Epidermal melanocyte (primary cell): ENCODE data around the gene NLRP13.

Experiments
- DNase-seq: peaks from one replicate; pipeline ENCODE4 v3.0.0; 2011; ENCODE audit warnings: low spot score; ENCODE audit not compliant: insufficient read length

NLRP13 gene

GRCh38 chr19:55902080-55902751 lies 29.9 kb downstream of the NLRP13 start:
- DNase-seq, result no peak

- no peak for DNase-seq
Measured at GRCh38 chr19:55901369-55902079, 30.6 kb downstream of the NLRP13 start.

- DNase-seq, result no peak
Measured at GRCh38 chr19:55898911-55899310, 33.2 kb downstream of the NLRP13 start.

GRCh38 chr19:55882626-55883025 lies 49.5 kb downstream of the NLRP13 start:
- no peak for DNase-seq

GRCh38 chr19:55877211-55877610 lies 54.9 kb downstream of the NLRP13 start:
- DNase-seq, result no peak

GRCh38 chr19:55870736-55871135 lies 61.4 kb downstream of the NLRP13 start:
- no peak for DNase-seq

- DNase-seq, result no peak
Measured at GRCh38 chr19:55867101-55867500, 65.0 kb downstream of the NLRP13 start.

- no peak for DNase-seq
Measured at GRCh38 chr19:55866521-55866920, 65.6 kb downstream of the NLRP13 start.

- DNase-seq, result no peak
Measured at GRCh38 chr19:55858969-55859368, 73.2 kb downstream of the NLRP13 start.

GRCh38 chr19:55858401-55858800 lies 73.7 kb downstream of the NLRP13 start:
- DNase-seq, result no peak

- DNase-seq, result no peak
Measured at GRCh38 chr19:55857974-55858373, 74.2 kb downstream of the NLRP13 start.

- no peak for DNase-seq
Measured at GRCh38 chr19:55857149-55857548, 75.0 kb downstream of the NLRP13 start.

- no peak for DNase-seq
Measured at GRCh38 chr19:55855160-55855559, 77.0 kb downstream of the NLRP13 start.
